Measurements from ENCODE around the gene LSS. TPM values are rescaled to one million over a fixed set of nuclear protein-coding genes. Genes with fewer than 3 reads are reported as not detected.

The LSS gene
- total and polyA plus RNA-seq, 2 of the 8 experiments (the other 6 are each of a cell fraction or from before 2014, with no cell fraction given), result 96.1 to 123 TPM

- no peak overlapping the region for H3K27ac ChIP-seq (ENCODE audit: low read depth, low read length)
- H2BK15ac ChIP-seq (ENCODE audit: low read length), result no peak overlapping the region
- no peaks in the 10 kb centered on the region; a peak in 1 of 7 replicates for H3K27me3 ChIP-seq (replicated peaks in 1 of 4; ENCODE audit: control insufficient read depth in 3 of 4, extremely low read depth in 1 of 4, insufficient read depth in 3 of 4, low read length in 3 of 4)
- no peak overlapping the region for H4K8ac ChIP-seq (ENCODE audit: extremely low read depth, insufficient read depth, low read length)
- H2AK5ac ChIP-seq (ENCODE audit: low read depth, low read length), result no peak overlapping the region
- peaks cover 0 to 11% (median 6%) of the 10 kb centered on the region in 4 experiments; a peak in 5 of 7 replicates for H3K4me1 ChIP-seq (replicated peaks in 1 of 4; ENCODE audit: control insufficient read depth in 3 of 4, insufficient read depth in 4 of 4, low read length in 3 of 4)
- no peak overlapping the region for H3K14ac ChIP-seq (ENCODE audit: insufficient read length)
- H4K20me1 ChIP-seq (replicated peaks in 1 of 2; ENCODE audit: control insufficient read depth in 1 of 2, insufficient read depth in 2 of 2, low read length in 2 of 2), result peaks cover 0 to 4% of the 10 kb centered on the region in 2 experiments
- H3K56ac ChIP-seq (replicated peaks; ENCODE audit: insufficient read length, low read depth, low read length), result no peak overlapping the region
- H3K79me1 ChIP-seq (ENCODE audit: low read depth, low read length), result no peaks in the 10 kb centered on the region; the same call in 1 of the 2 replicates
- DNase-seq (ENCODE audit: low read depth in 1 of 2, low spot score in 2 of 2) (no peak), FAIRE-seq (no peak)
- H4K5ac ChIP-seq (ENCODE audit: insufficient read length, low read depth, low read length), result no peak overlapping the region
- H2BK120ac ChIP-seq (replicated peaks; ENCODE audit: low read depth, low read length), result no peak overlapping the region
- H3K9me3 ChIP-seq (ENCODE audit: insufficient read depth in 2 of 2, low read depth in 1 of 2, low read length in 1 of 2), result peaks cover 4 to 26% of the 10 kb centered on the region in 2 experiments; a peak in 2 of 4 replicates
- H2BK5ac ChIP-seq (ENCODE audit: low read depth, low read length), result no peak overlapping the region; the same call in 1 of the 2 replicates
- H3K4me3 ChIP-seq (ENCODE audit: extremely low read depth in 1 of 4, insufficient read depth in 2 of 4, low read depth in 3 of 4, low read length in 4 of 4), result no peak overlapping the region
- no peak overlapping the region for H2BK20ac ChIP-seq (ENCODE audit: low read length)
- no peak overlapping the region for H3K23ac ChIP-seq (ENCODE audit: insufficient read length)
- no peaks in the 10 kb centered on the region for H3K23me2 ChIP-seq (ENCODE audit: low read depth, low read length)
- no peak overlapping the region for H2BK12ac ChIP-seq (ENCODE audit: low read depth, low read length)
- no peaks in the 10 kb centered on the region for H3K79me2 ChIP-seq (ENCODE audit: control insufficient read depth in 1 of 2, insufficient read depth in 2 of 2, low read length in 2 of 2)
- H3K36me3 ChIP-seq (ENCODE audit: control insufficient read depth in 2 of 4, insufficient read depth in 4 of 4, low read length in 3 of 4), result peaks cover 0 to 19% (median 8%) of the 10 kb centered on the region in 4 experiments; a peak in 5 of 8 replicates
- no peak overlapping the region for H3K4ac ChIP-seq (replicated peaks; ENCODE audit: insufficient read length, low read depth, low read length)
- 92% methylated on average over 15 of the region's 15 CpGs; no CpG with 5 or more reads in 1 of the 2 experiments for WGBS, 2 experiments (ENCODE audit: extremely low coverage in 1 of 2, insufficient coverage in 1 of 2, insufficient read length in 1 of 2, insufficient replicate concordance in 2 of 2, low coverage in 1 of 2, low lambda C conversion rate in 2 of 2, missing lambda C conversion rate in 1 of 2)
- ChIA-PET CTCF (ENCODE audit: partially characterized antibody) (interaction anchor here (0.7 to 1.8 kb wide), 5 partner anchors 16 to 266 kb away, joined by 3 to 7 read pairs (median 4); no protein-coding TSS in a partner anchor), POLR2A (ENCODE audit: partially characterized antibody) (interaction anchor here (0.9 kb wide), 1 partner anchor 15 kb away, joined by 3 read pairs; no protein-coding TSS in a partner anchor)
- H3K9ac ChIP-seq (replicated peaks in 1 of 4; ENCODE audit: extremely low read depth in 1 of 4, low read depth in 3 of 4, low read length in 3 of 4), result no peak overlapping the region
- no peak overlapping the region for H3K18ac ChIP-seq (ENCODE audit: extremely low read depth, low read length)
- no peak overlapping the region for H2AFZ ChIP-seq (ENCODE audit: low read length)
- H4K91ac ChIP-seq (replicated peaks; ENCODE audit: insufficient read length, low read length), result no peak overlapping the region
- H3K4me2 ChIP-seq (ENCODE audit: insufficient read depth in 1 of 2, low read depth in 2 of 2, low read length in 2 of 2), result no peak overlapping the region
- no peak for TF ChIP-seq CTBP2 (IDR thresholded peaks at IDR 0.05; ENCODE audit: borderline replicate concordance, insufficient read depth, insufficient read length, low read length)
- no peak for TF ChIP-seq EP300 (IDR thresholded peaks at IDR 0.05; ENCODE audit: borderline replicate concordance in 1 of 2, low read depth in 2 of 2, low read length in 2 of 2)
- no peak for TF ChIP-seq SIRT6 (IDR thresholded peaks at IDR 0.05; ENCODE audit: low read length)
Measured at GRCh38 chr21:46157987-46158451, 70.6 kb downstream of the LSS start.

All from H1 (cell line).